H1 (cell line): ENCODE results near the gene JMJD1C. TPM values are rescaled to one million over a fixed set of nuclear protein-coding genes. Genes with fewer than 3 reads are reported as not detected.

ENCODE experiments used
- CTCF ChIA-PET: fragments of 300-600 bp; sonication (Branson Sonifier 250); formaldehyde crosslinking; loops from one replicate; lab custom pipeline; 2021; ENCODE audit not compliant: partially characterized antibody; lab: Charles Lee
- POLR2A ChIA-PET: fragments of 300-600 bp; sonication (Branson Sonifier 250); formaldehyde crosslinking; loops from one replicate; lab custom pipeline; 2021; ENCODE audit warnings: inconsistent platforms; ENCODE audit not compliant: partially characterized antibody; lab: Charles Lee
- DNase-seq, 2 experiments: peaks; one replicate each; pipeline versions ENCODE4 v3.0.0 to v3.0.0-alpha.2; 2010 to 2022; ENCODE audit warnings: low spot score in 2 of 2, low read depth in 1 of 2, mixed read lengths in 1 of 2
- FAIRE-seq: peaks from 2 replicates; lab custom pipeline; 2011; peaks lifted over from hg19 to GRCh38; lab: Jason Lieb, UNC
- H2AFZ ChIP-seq: 2 replicates; pipeline ENCODE4 v1.8.1; 2012; ENCODE audit warnings: low read length, inconsistent platforms
- H2AK5ac ChIP-seq: 2 replicates; pipeline ENCODE4 v1.6.1; 2013; ENCODE audit warnings: low read depth, low read length
- H2BK120ac ChIP-seq: replicated peaks from 2 replicates; pipeline ENCODE3; 2013; ENCODE audit warnings: low read depth, low read length, inconsistent platforms
- H2BK12ac ChIP-seq: 2 replicates; pipeline ENCODE4 v1.6.1; 2013; ENCODE audit warnings: low read depth, low read length
- H2BK15ac ChIP-seq: 2 replicates; pipeline ENCODE4 v1.6.1; 2013; ENCODE audit warnings: low read length
- H2BK20ac ChIP-seq: 2 replicates; pipeline ENCODE4 v1.6.1; 2013; ENCODE audit warnings: low read length
- H2BK5ac ChIP-seq: 2 replicates; pipeline ENCODE4 v1.6.1; 2013; ENCODE audit warnings: low read depth, low read length
- H3K14ac ChIP-seq: 2 replicates; pipeline ENCODE4 v1.6.1; 2013; ENCODE audit warnings: inconsistent platforms; ENCODE audit not compliant: insufficient read length
- H3K18ac ChIP-seq: 2 replicates; pipeline ENCODE4 v1.6.1; 2013; ENCODE audit warnings: low read length; ENCODE audit errors: extremely low read depth
- H3K23ac ChIP-seq: 2 replicates; pipeline ENCODE4 v1.6.1; 2013; ENCODE audit warnings: inconsistent platforms; ENCODE audit not compliant: insufficient read length
- H3K23me2 ChIP-seq: 2 replicates; pipeline ENCODE4 v1.6.1; 2013; ENCODE audit warnings: low read depth, low read length
- H3K27ac ChIP-seq: 2 replicates; pipeline ENCODE4 v1.6.1; 2011; ENCODE audit warnings: low read depth, low read length, inconsistent platforms
- H3K27me3 ChIP-seq, 4 experiments: replicated peaks in 1 of 4; 1 replicate in 1 of 4; 2 replicates in 3 of 4; pipeline versions ENCODE4 v1.6.1 to v1.8.1; 2011 to 2013; ENCODE audit warnings: low read length in 3 of 4, mild to moderate bottlenecking in 3 of 4, inconsistent platforms in 2 of 4, mixed read lengths in 2 of 4, moderate library complexity in 1 of 4; ENCODE audit not compliant: control insufficient read depth in 3 of 4, insufficient read depth in 3 of 4; ENCODE audit errors: extremely low read depth in 1 of 4
- H3K36me3 ChIP-seq, 4 experiments: 2 replicates each; pipeline versions ENCODE4 v1.6.1 to v1.8.1; 2011 to 2013; ENCODE audit warnings: mild to moderate bottlenecking in 4 of 4, low read length in 3 of 4, moderate library complexity in 2 of 4, control low read depth in 1 of 4, inconsistent platforms in 1 of 4; ENCODE audit not compliant: insufficient read depth in 4 of 4, control insufficient read depth in 2 of 4
- H3K4ac ChIP-seq: replicated peaks from 2 replicates; pipeline ENCODE3; 2013; ENCODE audit warnings: low read length, low read depth, mixed read lengths, inconsistent platforms; ENCODE audit not compliant: insufficient read length
- H3K4me1 ChIP-seq, 4 experiments: replicated peaks in 1 of 4; 1 replicate in 1 of 4; 2 replicates in 3 of 4; pipeline versions ENCODE4 v1.6.1 to v1.8.1; 2011 to 2013; ENCODE audit warnings: low read length in 3 of 4, inconsistent platforms in 2 of 4, mixed read lengths in 1 of 4; ENCODE audit not compliant: insufficient read depth in 4 of 4, control insufficient read depth in 3 of 4
- H3K4me2 ChIP-seq, 2 experiments: 2 replicates each; pipeline versions ENCODE4 v1.6.1 to v1.8.1; 2011 to 2013; ENCODE audit warnings: low read depth in 2 of 2, low read length in 2 of 2, control low read depth in 1 of 2, inconsistent platforms in 1 of 2, mild to moderate bottlenecking in 1 of 2; ENCODE audit not compliant: insufficient read depth in 1 of 2
- H3K4me3 ChIP-seq, 4 experiments: fragments of 200-600, 300-600 bp in 1 of 4; sonication (generic), shearing (Covaris generic), sonication (Bioruptor Twin) in 1 of 4; 2 replicates each; pipeline versions ENCODE4 v1.5.1 to v1.8.1; 2011 to 2016; ENCODE audit warnings: low read length in 4 of 4, low read depth in 3 of 4, control low read depth in 2 of 4, inconsistent platforms in 2 of 4, mild to moderate bottlenecking in 2 of 4, mixed read lengths in 1 of 4, moderate library complexity in 1 of 4; ENCODE audit not compliant: insufficient read depth in 2 of 4; ENCODE audit errors: extremely low read depth in 1 of 4
- H3K56ac ChIP-seq: replicated peaks from 2 replicates; pipeline ENCODE3; 2013; ENCODE audit warnings: low read depth, mild to moderate bottlenecking, mixed read lengths, low read length, inconsistent platforms; ENCODE audit not compliant: insufficient read length
- H3K79me1 ChIP-seq: 2 replicates; pipeline ENCODE4 v1.6.1; 2013; ENCODE audit warnings: low read depth, low read length, control low read depth
- H3K79me2 ChIP-seq, 2 experiments: 2 replicates each; pipeline versions ENCODE4 v1.6.1 to v1.8.1; 2012 to 2013; ENCODE audit warnings: low read length in 2 of 2, mild to moderate bottlenecking in 2 of 2, inconsistent platforms in 1 of 2; ENCODE audit not compliant: insufficient read depth in 2 of 2, control insufficient read depth in 1 of 2
- H3K9ac ChIP-seq, 4 experiments: replicated peaks in 1 of 4; 1 replicate in 1 of 4; 2 replicates in 3 of 4; pipeline versions ENCODE4 v1.6.1 to v1.8.1; 2011 to 2013; ENCODE audit warnings: low read depth in 3 of 4, low read length in 3 of 4, control low read depth in 2 of 4, mild to moderate bottlenecking in 2 of 4, moderate library complexity in 2 of 4, inconsistent platforms in 1 of 4; ENCODE audit errors: extremely low read depth in 1 of 4
- H3K9me3 ChIP-seq, 2 experiments: 2 replicates each; pipeline versions ENCODE4 v1.6.1 to v1.8.1; 2012 to 2013; ENCODE audit warnings: mild to moderate bottlenecking in 2 of 2, moderate library complexity in 2 of 2, control low read depth in 1 of 2, inconsistent platforms in 1 of 2, low read depth in 1 of 2, low read length in 1 of 2, mixed read lengths in 1 of 2; ENCODE audit not compliant: insufficient read depth in 2 of 2
- H4K20me1 ChIP-seq, 2 experiments: replicated peaks in 1 of 2; 2 replicates each; pipeline versions ENCODE3 to v1.8.1; 2011 to 2013; ENCODE audit warnings: inconsistent platforms in 2 of 2, low read length in 2 of 2, mild to moderate bottlenecking in 1 of 2; ENCODE audit not compliant: insufficient read depth in 2 of 2, control insufficient read depth in 1 of 2
- H4K5ac ChIP-seq: 2 replicates; pipeline ENCODE4 v1.6.1; 2013; ENCODE audit warnings: low read length, low read depth, mixed read lengths, inconsistent platforms; ENCODE audit not compliant: insufficient read length
- H4K8ac ChIP-seq: 2 replicates; pipeline ENCODE4 v1.8.0; 2013; ENCODE audit warnings: mild to moderate bottlenecking, moderate library complexity, low read length, inconsistent platforms; ENCODE audit not compliant: insufficient read depth; ENCODE audit errors: extremely low read depth
- H4K91ac ChIP-seq: replicated peaks from 2 replicates; pipeline ENCODE3; 2013; ENCODE audit warnings: low read length, mixed read lengths, inconsistent platforms; ENCODE audit not compliant: insufficient read length
- NANOG ChIP-seq: IDR thresholded peaks from 2 replicates; pipeline ENCODE4 v1.6.1; 2011; ENCODE audit warnings: low read length, low read depth, mild to moderate bottlenecking, inconsistent platforms; ENCODE audit not compliant: insufficient read depth, poor library complexity, severe bottlenecking
- WGBS, 2 experiments: shearing (Covaris generic) in 1 of 2; methylation state at CpG; one replicate each; pipeline versions ENCODE4 v1.1.6 to v1.1.7; 2013 to 2015; ENCODE audit warnings: low lambda C conversion rate in 2 of 2, mixed read lengths in 2 of 2, inconsistent platforms in 1 of 2, low coverage in 1 of 2, missing lambda C conversion rate in 1 of 2; ENCODE audit not compliant: insufficient replicate concordance in 2 of 2, insufficient coverage in 1 of 2, insufficient read length in 1 of 2; ENCODE audit errors: extremely low coverage in 1 of 2, missing lambda C conversion rate in 1 of 2; 5-methylcytosine and 5-hydroxymethylcytosine counted together
- polyA plus RNA-seq, 7 experiments: library from polyadenylated mRNA; depleted of rRNA in 3 of 7; stranded (reverse) in 5 of 7; unstranded in 2 of 7; fragments of >200 nt in 5 of 7; fragments of 200-250 nt in 2 of 7; gene quantifications; 1 replicate in 5 of 7; 2 replicates in 1 of 7; 4 replicates in 1 of 7; pipeline versions ENCODE4 v1.2.1 to v1.2.3, GENCODE V29; 2011 to 2013; ENCODE audit warnings: missing spikeins in 2 of 7, mixed read lengths in 2 of 7
- total RNA-seq: library from RNA; stranded (reverse); fragmentation: NEBNext Ultra II Directional; extraction: Animal tissue kit (Norgen Biotek cat#: 25700); gene quantifications from 2 replicates; pipeline ENCODE4 v1.2.1, GENCODE V29; 2021

JMJD1C gene
- total and polyA plus RNA-seq, 2 of the 8 experiments (the other 6 are each of a cell fraction or from before 2014, with no cell fraction given) = 54.5 to 210 TPM

DNA sequence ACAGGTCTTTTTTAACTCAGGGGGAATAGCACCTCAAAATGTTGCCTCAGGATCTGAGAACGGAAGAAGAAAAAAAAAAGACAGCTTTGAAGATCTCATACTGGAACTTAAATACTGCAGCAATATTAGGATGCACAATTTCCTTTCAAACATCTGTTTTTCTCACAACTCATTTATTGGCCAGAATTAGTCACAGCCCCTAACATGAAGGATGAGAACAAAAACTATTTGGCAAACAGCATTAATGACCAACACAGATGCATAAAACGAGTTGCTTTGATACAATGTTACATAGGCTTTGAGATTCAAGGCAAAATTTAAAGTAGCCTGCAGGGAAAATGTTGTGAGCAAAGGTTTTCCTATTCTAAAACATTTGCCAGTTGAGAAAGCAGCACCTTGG is 36.5 kb downstream of the JMJD1C start:
- peaks cover 8 to 94% of the 10 kb centered on the region in 2 experiments for H3K79me2 ChIP-seq
- no peak overlapping the region for H3K9ac ChIP-seq
- FAIRE-seq = no peak

More for the DNA sequence above, 36.5 kb downstream of the JMJD1C start:
- no peak overlapping the region for H4K5ac ChIP-seq
- H3K79me1 ChIP-seq = 0 out of 2 replicates have a peak, but pooled peaks cover 3% of the 10 kb centered on the region
- H3K27ac ChIP-seq = no peak overlapping the region
- no peak for TF ChIP-seq NANOG
- no peak overlapping the region for H4K8ac ChIP-seq
- H4K20me1 ChIP-seq = peaks cover 0 to 2% of the 10 kb centered on the region in 2 experiments
- no peak overlapping the region for H2BK12ac ChIP-seq
- no peak overlapping the region for H4K91ac ChIP-seq
- no peak overlapping the region for H2AFZ ChIP-seq
- H2BK5ac ChIP-seq = no peak overlapping the region
- no peaks in the 10 kb centered on the region for H3K27me3 ChIP-seq
- H3K4me1 ChIP-seq = peaks cover 0 to 5% (median 1%) of the 10 kb centered on the region in 4 experiments; a peak in 2 of 7 replicates
- H3K9me3 ChIP-seq = no peaks in the 10 kb centered on the region
- no peak overlapping the region for H2BK20ac ChIP-seq
- no peak overlapping the region for H3K14ac ChIP-seq
- 66% methylated on average over 2 of the region's 2 CpGs; no CpG with 5 or more reads in 1 of the 2 experiments for WGBS, 2 experiments
- no peak overlapping the region for H3K18ac ChIP-seq
- no peak overlapping the region for H2BK120ac ChIP-seq
- no peak overlapping the region for H3K23ac ChIP-seq
- H3K4ac ChIP-seq = no peak overlapping the region
- H3K4me2 ChIP-seq = no peak overlapping the region
- no peak overlapping the region for H3K56ac ChIP-seq
- no peaks in the 10 kb centered on the region for H3K36me3 ChIP-seq
- POLR2A ChIA-PET = interaction anchor here (1.1 to 1.3 kb wide), 2 partner anchors 11 to 160 kb away, joined by 3 read pairs; no protein-coding TSS in a partner anchor
- no peak overlapping the region for H3K4me3 ChIP-seq
- CTCF ChIA-PET = interaction anchor here (1.0 kb wide), 1 partner anchor 75 kb away, joined by 3 read pairs; no protein-coding TSS in a partner anchor
- no peak overlapping the region for H2AK5ac ChIP-seq
- H3K23me2 ChIP-seq = no peaks in the 10 kb centered on the region
- DNase-seq = no peak
- H2BK15ac ChIP-seq = no peak overlapping the region
